GM23338 (cell line): Measurements from ENCODE around the gene RBM33.

Source experiments
- CREB1 ChIP-seq: fragments of 250-450 bp; sonication (Bioruptor Pico); IDR thresholded peaks from 2 replicates; pipeline ENCODE4 v1.5.0; 2020; ENCODE audit warnings: low read depth, mild to moderate bottlenecking, moderate library complexity
- EZH2 ChIP-seq: fragments of 200-600 bp; sonication (generic); IDR thresholded peaks from one replicate; pipeline ENCODE4 v1.8.0; 2017; ENCODE audit warnings: antibody characterized with exemption, mild to moderate bottlenecking, low read depth; ENCODE audit not compliant: unreplicated experiment
- EZH2phosphoT487 ChIP-seq: fragments of 200-600 bp; sonication (generic); IDR thresholded peaks from one replicate; pipeline ENCODE4 v1.8.1; 2018; ENCODE audit warnings: antibody characterized with exemption; ENCODE audit not compliant: unreplicated experiment
- JUNB ChIP-seq: IDR thresholded peaks from one replicate; pipeline ENCODE4 v1.6.1; 2016; ENCODE audit warnings: antibody characterized with exemption; ENCODE audit not compliant: unreplicated experiment
- POLR2AphosphoS5 ChIP-seq: IDR thresholded peaks from 2 replicates; pipeline ENCODE4 v1.6.1; 2016; ENCODE audit warnings: antibody characterized with exemption, low read depth
- STAT1 ChIP-seq: IDR thresholded peaks from one replicate; pipeline ENCODE4 v1.6.1; 2016; ENCODE audit warnings: antibody characterized with exemption; ENCODE audit not compliant: unreplicated experiment
- ZNF114 ChIP-seq: fragments of 250-450 bp; sonication (Bioruptor Pico); IDR thresholded peaks from 2 replicates; pipeline ENCODE4 v1.5.0; 2020; ENCODE audit warnings: mild to moderate bottlenecking, moderate library complexity
- ZNF331 ChIP-seq: fragments of 250-450 bp; sonication (Bioruptor Pico); IDR thresholded peaks from 2 replicates; pipeline ENCODE4 v1.5.0; 2020; ENCODE audit warnings: low read depth, mild to moderate bottlenecking, moderate library complexity
- TF ChIP-seq, protein P1 (sequence below), 2 experiments: fragments of 200-600 bp in 1 of 2; sonication (generic) in 1 of 2; conservative IDR thresholded peaks; 2 replicates each; pipeline versions ENCODE4 v1.5.1 to v1.6.1; 2016 to 2017; ENCODE audit warnings: antibody characterized with exemption in 2 of 2, low read depth in 2 of 2, mild to moderate bottlenecking in 2 of 2, moderate library complexity in 1 of 2
- TF ChIP-seq, protein P2 (sequence below): IDR thresholded peaks from one replicate; pipeline ENCODE4 v1.6.1; 2018; ENCODE audit warnings: antibody characterized with exemption; ENCODE audit not compliant: unreplicated experiment

DNA sequence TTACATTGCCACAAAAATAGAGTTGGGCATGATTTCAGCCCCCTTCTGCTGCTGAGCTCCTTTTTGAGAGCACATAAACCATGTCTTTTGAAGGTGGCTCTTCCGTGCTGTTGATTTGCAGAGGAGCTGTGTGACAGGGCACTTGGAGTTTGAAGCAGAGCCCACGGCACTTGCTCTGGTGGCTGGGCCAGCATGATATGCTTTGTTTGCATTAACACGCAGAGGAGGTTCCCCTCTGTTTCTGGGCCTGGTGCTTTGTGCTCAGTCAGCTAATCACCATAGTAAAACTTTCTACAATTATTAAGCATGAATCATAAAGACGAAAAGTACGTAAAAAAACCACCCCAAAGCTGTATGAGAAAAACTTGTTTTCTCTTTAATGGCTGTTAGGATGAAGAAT lies 40.1 kb downstream of the RBM33 start:
- TF ChIP-seq, protein P1, sequence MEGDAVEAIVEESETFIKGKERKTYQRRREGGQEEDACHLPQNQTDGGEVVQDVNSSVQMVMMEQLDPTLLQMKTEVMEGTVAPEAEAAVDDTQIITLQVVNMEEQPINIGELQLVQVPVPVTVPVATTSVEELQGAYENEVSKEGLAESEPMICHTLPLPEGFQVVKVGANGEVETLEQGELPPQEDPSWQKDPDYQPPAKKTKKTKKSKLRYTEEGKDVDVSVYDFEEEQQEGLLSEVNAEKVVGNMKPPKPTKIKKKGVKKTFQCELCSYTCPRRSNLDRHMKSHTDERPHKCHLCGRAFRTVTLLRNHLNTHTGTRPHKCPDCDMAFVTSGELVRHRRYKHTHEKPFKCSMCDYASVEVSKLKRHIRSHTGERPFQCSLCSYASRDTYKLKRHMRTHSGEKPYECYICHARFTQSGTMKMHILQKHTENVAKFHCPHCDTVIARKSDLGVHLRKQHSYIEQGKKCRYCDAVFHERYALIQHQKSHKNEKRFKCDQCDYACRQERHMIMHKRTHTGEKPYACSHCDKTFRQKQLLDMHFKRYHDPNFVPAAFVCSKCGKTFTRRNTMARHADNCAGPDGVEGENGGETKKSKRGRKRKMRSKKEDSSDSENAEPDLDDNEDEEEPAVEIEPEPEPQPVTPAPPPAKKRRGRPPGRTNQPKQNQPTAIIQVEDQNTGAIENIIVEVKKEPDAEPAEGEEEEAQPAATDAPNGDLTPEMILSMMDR (conservative IDR thresholded peaks at IDR 0.05; ENCODE audit: low read depth in 2 of 2): no peak
- no peak for TF ChIP-seq POLR2AphosphoS5
- no peak for TF ChIP-seq EZH2
- no peak for TF ChIP-seq JUNB
- no peak for TF ChIP-seq ZNF114 (CRISPR knock-in tag)
- TF ChIP-seq CREB1 (CRISPR knock-in tag): no peak
- no peak for TF ChIP-seq EZH2phosphoT487
- TF ChIP-seq, protein P2, sequence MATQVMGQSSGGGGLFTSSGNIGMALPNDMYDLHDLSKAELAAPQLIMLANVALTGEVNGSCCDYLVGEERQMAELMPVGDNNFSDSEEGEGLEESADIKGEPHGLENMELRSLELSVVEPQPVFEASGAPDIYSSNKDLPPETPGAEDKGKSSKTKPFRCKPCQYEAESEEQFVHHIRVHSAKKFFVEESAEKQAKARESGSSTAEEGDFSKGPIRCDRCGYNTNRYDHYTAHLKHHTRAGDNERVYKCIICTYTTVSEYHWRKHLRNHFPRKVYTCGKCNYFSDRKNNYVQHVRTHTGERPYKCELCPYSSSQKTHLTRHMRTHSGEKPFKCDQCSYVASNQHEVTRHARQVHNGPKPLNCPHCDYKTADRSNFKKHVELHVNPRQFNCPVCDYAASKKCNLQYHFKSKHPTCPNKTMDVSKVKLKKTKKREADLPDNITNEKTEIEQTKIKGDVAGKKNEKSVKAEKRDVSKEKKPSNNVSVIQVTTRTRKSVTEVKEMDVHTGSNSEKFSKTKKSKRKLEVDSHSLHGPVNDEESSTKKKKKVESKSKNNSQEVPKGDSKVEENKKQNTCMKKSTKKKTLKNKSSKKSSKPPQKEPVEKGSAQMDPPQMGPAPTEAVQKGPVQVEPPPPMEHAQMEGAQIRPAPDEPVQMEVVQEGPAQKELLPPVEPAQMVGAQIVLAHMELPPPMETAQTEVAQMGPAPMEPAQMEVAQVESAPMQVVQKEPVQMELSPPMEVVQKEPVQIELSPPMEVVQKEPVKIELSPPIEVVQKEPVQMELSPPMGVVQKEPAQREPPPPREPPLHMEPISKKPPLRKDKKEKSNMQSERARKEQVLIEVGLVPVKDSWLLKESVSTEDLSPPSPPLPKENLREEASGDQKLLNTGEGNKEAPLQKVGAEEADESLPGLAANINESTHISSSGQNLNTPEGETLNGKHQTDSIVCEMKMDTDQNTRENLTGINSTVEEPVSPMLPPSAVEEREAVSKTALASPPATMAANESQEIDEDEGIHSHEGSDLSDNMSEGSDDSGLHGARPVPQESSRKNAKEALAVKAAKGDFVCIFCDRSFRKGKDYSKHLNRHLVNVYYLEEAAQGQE: no peak
- TF ChIP-seq STAT1: no peak
- no peak for TF ChIP-seq ZNF331
